Measurements from ENCODE around the gene SLC13A4. TPM values are rescaled to one million over a fixed set of nuclear protein-coding genes. Genes with fewer than 3 reads are reported as not detected.

Gene SLC13A4
- total RNA-seq, 1 donor from 2014 or later: 0.07 TPM

- Histone ChIP-seq H3K9ac (ENCODE audit: low read length) (no peak overlapping the region), H3K36me3 (ENCODE audit: insufficient read depth, low read length) (no peaks in the 10 kb centered on the region), H2AFZ (ENCODE audit: low read depth, low read length) (peak overlapping the region; percentile 13), H3K4me3 (ENCODE audit: insufficient read depth, low read depth, low read length) (no peak overlapping the region), H3K27me3 (ENCODE audit: insufficient read depth, low read length) (no peaks in the 10 kb centered on the region), H3K79me2 (ENCODE audit: insufficient read depth, low read length) (no peaks in the 10 kb centered on the region), H3K4me2 (ENCODE audit: low read length) (no peak overlapping the region), H3K9me3 (ENCODE audit: insufficient read depth, low read depth, low read length) (no peaks in the 10 kb centered on the region), H4K20me1 (ENCODE audit: insufficient read depth, low read length) (no peaks in the 10 kb centered on the region), H3K27ac (ENCODE audit: low read depth, low read length) (peak overlapping the region; percentile 23), H3K4me1 (ENCODE audit: insufficient read depth, low read length) (peaks cover 19% of the 10 kb centered on the region)
- peaks cover 27% of the 10 kb centered on the region for H3K4me1 Mint-ChIP-seq (ENCODE audit: low read depth, unreplicated experiment)
- peak overlapping the region; percentile 95 for H3K27ac Mint-ChIP-seq (ENCODE audit: unreplicated experiment)
- no peak for TF ChIP-seq CTCF (IDR thresholded peaks at IDR 0.05; ENCODE audit: insufficient read depth, low read depth, low read length)
- no peak overlapping the region for H3K4me3 Mint-ChIP-seq (ENCODE audit: unreplicated experiment)
- DNase-seq (ENCODE audit: low read depth) (peak; percentile 90), FAIRE-seq (no peak)
- no peaks in the 10 kb centered on the region for H3K9me3 Mint-ChIP-seq (ENCODE audit: unreplicated experiment)
- peaks cover 4% of the 10 kb centered on the region for H3K27me3 Mint-ChIP-seq (ENCODE audit: low read depth, unreplicated experiment)
- H3K36me3 Mint-ChIP-seq (ENCODE audit: low read depth, unreplicated experiment): no peaks in the 10 kb centered on the region
These were observed 44.1 kb upstream of the SLC13A4 start for GRCh38 chr7:135771961-135772638.

GRCh38 chr7:135771051-135771450 lies 43.1 kb upstream of the SLC13A4 start:
- Histone ChIP-seq H3K27ac (ENCODE audit: low read depth, low read length) (no peak overlapping the region), H3K79me2 (ENCODE audit: insufficient read depth, low read length) (no peaks in the 10 kb centered on the region), H3K9me3 (ENCODE audit: insufficient read depth, low read depth, low read length) (no peaks in the 10 kb centered on the region), H3K4me3 (ENCODE audit: insufficient read depth, low read depth, low read length) (no peak overlapping the region), H3K4me1 (ENCODE audit: insufficient read depth, low read length) (peaks cover 19% of the 10 kb centered on the region), H4K20me1 (ENCODE audit: insufficient read depth, low read length) (no peaks in the 10 kb centered on the region), H3K4me2 (ENCODE audit: low read length) (no peak overlapping the region), H3K27me3 (ENCODE audit: insufficient read depth, low read length) (no peaks in the 10 kb centered on the region), H3K36me3 (ENCODE audit: insufficient read depth, low read length) (no peaks in the 10 kb centered on the region), H2AFZ (ENCODE audit: low read depth, low read length) (no peak overlapping the region), H3K9ac (ENCODE audit: low read length) (no peak overlapping the region)
- no peak overlapping the region for H3K4me3 Mint-ChIP-seq (ENCODE audit: unreplicated experiment)
- DNase-seq (ENCODE audit: low read depth): no peak
- H3K4me1 Mint-ChIP-seq (ENCODE audit: low read depth, unreplicated experiment): peaks cover 31% of the 10 kb centered on the region
- FAIRE-seq: no peak
- H3K27ac Mint-ChIP-seq (ENCODE audit: unreplicated experiment): peak overlapping the region; percentile 26
- H3K27me3 Mint-ChIP-seq (ENCODE audit: low read depth, unreplicated experiment): peaks cover 4% of the 10 kb centered on the region
- H3K36me3 Mint-ChIP-seq (ENCODE audit: low read depth, unreplicated experiment): no peaks in the 10 kb centered on the region
- no peaks in the 10 kb centered on the region for H3K9me3 Mint-ChIP-seq (ENCODE audit: unreplicated experiment)
- no peak for TF ChIP-seq CTCF (IDR thresholded peaks at IDR 0.05; ENCODE audit: insufficient read depth, low read depth, low read length)
- no peak for TF ChIP-seq EZH2 (IDR thresholded peaks at IDR 0.05; ENCODE audit: insufficient read depth, low read length)

GRCh38 chr7:135770139-135770710 lies 42.2 kb upstream of the SLC13A4 start:
- Histone ChIP-seq H4K20me1 (ENCODE audit: insufficient read depth, low read length) (no peaks in the 10 kb centered on the region), H3K4me2 (ENCODE audit: low read length) (no peak overlapping the region), H3K4me3 (ENCODE audit: insufficient read depth, low read depth, low read length) (no peak overlapping the region), H3K36me3 (ENCODE audit: insufficient read depth, low read length) (no peaks in the 10 kb centered on the region), H3K9me3 (ENCODE audit: insufficient read depth, low read depth, low read length) (no peaks in the 10 kb centered on the region), H2AFZ (ENCODE audit: low read depth, low read length) (no peak overlapping the region), H3K27ac (ENCODE audit: low read depth, low read length) (no peak overlapping the region), H3K27me3 (ENCODE audit: insufficient read depth, low read length) (no peaks in the 10 kb centered on the region), H3K4me1 (ENCODE audit: insufficient read depth, low read length) (peaks cover 19% of the 10 kb centered on the region), H3K79me2 (ENCODE audit: insufficient read depth, low read length) (no peaks in the 10 kb centered on the region), H3K9ac (ENCODE audit: low read length) (no peak overlapping the region)
- peaks cover 4% of the 10 kb centered on the region for H3K27me3 Mint-ChIP-seq (ENCODE audit: low read depth, unreplicated experiment)
- FAIRE-seq (no peak), DNase-seq (ENCODE audit: low read depth) (no peak)
- no peak overlapping the region for H3K27ac Mint-ChIP-seq (ENCODE audit: unreplicated experiment)
- no peaks in the 10 kb centered on the region for H3K36me3 Mint-ChIP-seq (ENCODE audit: low read depth, unreplicated experiment)
- TF ChIP-seq CTCF (IDR thresholded peaks at IDR 0.05; ENCODE audit: insufficient read depth, low read depth, low read length) (no peak), EZH2 (IDR thresholded peaks at IDR 0.05; ENCODE audit: insufficient read depth, low read length) (no peak)
- no peaks in the 10 kb centered on the region for H3K9me3 Mint-ChIP-seq (ENCODE audit: unreplicated experiment)
- H3K4me3 Mint-ChIP-seq (ENCODE audit: unreplicated experiment): no peak overlapping the region
- peaks cover 31% of the 10 kb centered on the region for H3K4me1 Mint-ChIP-seq (ENCODE audit: low read depth, unreplicated experiment)

Data from astrocyte (in vitro differentiated cells and primary cell).